Esophagus muscularis mucosa (tissue), 4 donors: Measurements from ENCODE around the gene FREM3. TPM values are rescaled to one million over a fixed set of nuclear protein-coding genes. Genes with fewer than 3 reads are reported as not detected.

ENCODE experiments used
- DNase-seq: peaks from one replicate; pipeline ENCODE4 v3.0.0-alpha.2; 2017; ENCODE audit errors: extremely low spot score
- H3K27ac ChIP-seq, 4 donors: fragments of 200-600 bp; sonication (generic); replicated peaks in 1 of 4; 1 replicate in 3 of 4; 2 replicates in 1 of 4; pipeline ENCODE4 v1.5.1; 2016 to 2019; ENCODE audit warnings: mild to moderate bottlenecking in 1 of 4
- H3K27me3 ChIP-seq, 4 donors: fragments of 200-600 bp; sonication (generic); one replicate each; pipeline versions ENCODE4 v1.5.1 to v1.6.0; 2016 to 2019
- H3K36me3 ChIP-seq, 4 donors: fragments of 200-600 bp; sonication (generic); one replicate each; pipeline ENCODE4 v1.5.1; 2016 to 2019
- H3K4me1 ChIP-seq, 4 donors: fragments of 200-600 bp; sonication (generic); one replicate each; pipeline ENCODE4 v1.5.1; 2016 to 2019
- H3K4me3 ChIP-seq, 4 donors: fragments of 200-600 bp; sonication (generic); 1 replicate in 2 of 4; 2 replicates in 2 of 4; pipeline ENCODE4 v1.5.1; 2016 to 2019; ENCODE audit warnings: mild to moderate bottlenecking in 4 of 4, moderate library complexity in 1 of 4
- H3K9me3 ChIP-seq, 4 donors: fragments of 200-600 bp; sonication (generic); 1 replicate in 3 of 4; 2 replicates in 1 of 4; pipeline ENCODE4 v1.5.1; 2016 to 2019
- EP300 ChIP-seq: sonication (generic); formaldehyde crosslinking; IDR thresholded peaks from one replicate; pipeline ENCODE4 v1.6.1; 2017; ENCODE audit warnings: antibody characterized with exemption
- POLR2A ChIP-seq: fragments of 450-650 bp; IDR thresholded peaks from one replicate; pipeline ENCODE4 v1.6.1; 2017; ENCODE audit warnings: antibody characterized with exemption, moderate library complexity, mild to moderate bottlenecking, low read depth
- POLR2AphosphoS5 ChIP-seq, 2 donors: sonication (generic); formaldehyde crosslinking; IDR thresholded peaks; one replicate each; pipeline ENCODE4 v1.6.1; 2017; ENCODE audit warnings: antibody characterized with exemption in 2 of 2
- WGBS: methylation state at CpG from one replicate; pipeline ENCODE4 v1.1.5; 2018; 5-methylcytosine and 5-hydroxymethylcytosine counted together
- intact Hi-C: fragments of 100-400 bp; cut with DNase I; formaldehyde crosslinking; loops from one replicate; pipeline ENCODE4 v1.15.1; 2023
- total RNA-seq, 4 donors: library from RNA; depleted of rRNA; stranded (reverse); fragments of >200 nt; gene quantifications; one replicate each; pipeline versions ENCODE4 v1.1.0 to v1.2.1, GENCODE V29; 2016
- TF ChIP-seq, protein P1 (sequence below), 3 experiments: fragments of 200-600 bp in 2 of 3; fragments of 450-650 bp in 1 of 3; sonication (generic) in 2 of 3; IDR thresholded peaks; one replicate each; pipeline ENCODE4 v1.5.1; 2017 to 2019; ENCODE audit warnings: antibody characterized with exemption in 3 of 3, mild to moderate bottlenecking in 2 of 3, moderate library complexity in 1 of 3

The FREM3 gene
- total RNA-seq, 4 donors from 2014 or later, result not detected

DNA sequence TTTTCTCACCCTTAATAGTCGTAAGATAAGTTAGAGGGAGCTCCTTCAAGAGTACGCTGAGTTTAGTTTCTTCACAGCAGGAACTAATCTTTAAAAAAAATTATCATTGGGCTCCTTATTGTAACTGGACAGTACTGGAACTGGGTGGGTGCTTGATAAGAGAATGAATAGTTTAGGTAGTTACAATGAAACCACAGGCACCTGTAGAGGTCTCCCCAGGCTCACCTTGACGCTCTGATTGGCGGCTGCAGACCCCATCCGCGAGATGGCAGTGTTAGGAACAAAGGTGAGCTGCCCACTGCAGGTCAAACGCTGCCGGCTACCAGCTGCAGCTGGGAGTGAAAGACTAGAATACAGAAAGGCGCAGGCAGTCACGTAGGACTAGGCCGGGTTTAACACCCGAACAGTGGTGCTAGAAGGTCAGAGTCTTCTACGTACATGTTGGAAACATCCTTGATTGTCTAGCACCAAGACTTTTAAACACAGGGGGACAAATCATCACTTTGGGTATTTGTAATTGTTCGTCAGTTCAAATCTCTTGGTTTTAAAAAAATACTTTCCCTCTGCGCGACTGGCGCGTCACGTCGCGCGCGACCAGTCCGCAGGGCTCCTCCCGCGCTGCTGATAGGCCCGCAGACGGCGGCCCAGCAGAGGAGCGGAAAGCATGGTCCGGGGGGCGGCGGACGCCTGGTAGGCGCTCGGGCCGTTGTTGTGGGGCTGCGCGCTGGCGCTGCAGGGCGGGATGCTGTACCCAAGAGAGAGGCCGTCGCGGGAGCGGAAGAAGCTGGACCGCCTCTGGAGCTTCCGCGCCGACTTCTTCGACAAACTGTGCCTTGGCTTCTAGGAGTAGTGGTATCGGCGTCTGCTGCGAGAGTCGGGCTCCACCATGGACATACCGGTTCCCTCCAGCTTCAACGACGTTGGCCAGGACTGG, 141.4 kb downstream of the FREM3 start:
- peaks cover 0 to 17% (median 4%) of the 10 kb centered on the region in 4 donors for H3K36me3 ChIP-seq
- H3K9me3 ChIP-seq, result no peaks in the 10 kb centered on the region
- WGBS, result 4% methylated on average over 26 of the region's 57 CpGs
- DNase-seq, result no peak
- H3K4me3 ChIP-seq, result peak overlapping the region; percentile 60 to 70 (median 67)
- intact Hi-C loops, result no loop called here
- no peaks in the 10 kb centered on the region for H3K27me3 ChIP-seq
- peaks cover 8 to 18% (median 12%) of the 10 kb centered on the region in 4 donors for H3K4me1 ChIP-seq
- TF ChIP-seq POLR2AphosphoS5 (IDR thresholded peaks at IDR 0.05) (peak in 1 of 2 donors; percentile 48), POLR2A (no peak)
- TF ChIP-seq, protein P1, sequence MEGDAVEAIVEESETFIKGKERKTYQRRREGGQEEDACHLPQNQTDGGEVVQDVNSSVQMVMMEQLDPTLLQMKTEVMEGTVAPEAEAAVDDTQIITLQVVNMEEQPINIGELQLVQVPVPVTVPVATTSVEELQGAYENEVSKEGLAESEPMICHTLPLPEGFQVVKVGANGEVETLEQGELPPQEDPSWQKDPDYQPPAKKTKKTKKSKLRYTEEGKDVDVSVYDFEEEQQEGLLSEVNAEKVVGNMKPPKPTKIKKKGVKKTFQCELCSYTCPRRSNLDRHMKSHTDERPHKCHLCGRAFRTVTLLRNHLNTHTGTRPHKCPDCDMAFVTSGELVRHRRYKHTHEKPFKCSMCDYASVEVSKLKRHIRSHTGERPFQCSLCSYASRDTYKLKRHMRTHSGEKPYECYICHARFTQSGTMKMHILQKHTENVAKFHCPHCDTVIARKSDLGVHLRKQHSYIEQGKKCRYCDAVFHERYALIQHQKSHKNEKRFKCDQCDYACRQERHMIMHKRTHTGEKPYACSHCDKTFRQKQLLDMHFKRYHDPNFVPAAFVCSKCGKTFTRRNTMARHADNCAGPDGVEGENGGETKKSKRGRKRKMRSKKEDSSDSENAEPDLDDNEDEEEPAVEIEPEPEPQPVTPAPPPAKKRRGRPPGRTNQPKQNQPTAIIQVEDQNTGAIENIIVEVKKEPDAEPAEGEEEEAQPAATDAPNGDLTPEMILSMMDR (IDR thresholded peaks at IDR 0.05), result peak; percentile 47 to 58 (median 55)
- peak overlapping the region; percentile 61 to 82 (median 75) for H3K27ac ChIP-seq

DNA sequence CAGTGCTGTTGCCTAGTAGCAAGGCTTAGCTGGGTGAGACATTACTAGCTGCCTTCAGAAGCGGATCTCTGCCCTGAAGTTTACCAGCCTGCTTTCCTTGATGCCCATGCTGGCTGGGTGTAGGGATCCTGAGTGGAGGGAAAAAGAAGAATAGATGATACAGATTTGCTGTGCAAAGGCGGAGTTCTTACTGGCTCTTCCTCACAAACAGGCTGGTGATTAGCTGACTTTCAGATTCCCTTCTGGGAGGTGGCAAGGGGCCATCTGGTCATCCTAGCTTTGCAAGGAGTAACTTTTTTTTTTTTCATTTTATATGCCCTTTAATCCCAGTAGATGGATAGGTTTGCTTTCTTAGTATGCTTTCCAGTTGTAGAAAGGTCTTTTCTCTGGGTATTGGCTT, 142.2 kb downstream of the FREM3 start:
- WGBS, result 79% methylated on average over 2 of the region's 2 CpGs
- Histone ChIP-seq H3K36me3 (peaks cover 0 to 25% (median 4%) of the 10 kb centered on the region in 4 donors), H3K27ac (peak overlapping the region in 3 of 4 donors; percentile 61 to 82 (median 78)), H3K9me3 (no peaks in the 10 kb centered on the region), H3K4me1 (peaks cover 8 to 18% (median 12%) of the 10 kb centered on the region in 4 donors), H3K4me3 (peak overlapping the region in 1 of 4 donors; percentile 70), H3K27me3 (no peaks in the 10 kb centered on the region)
- TF ChIP-seq POLR2A, result no peak
- no peak for DNase-seq
- intact Hi-C loops, result no loop called here

GRCh38 chr4:143555676-143556075, 144.8 kb downstream of the FREM3 start:
- Histone ChIP-seq H3K4me3 (no peak overlapping the region), H3K4me1 (peaks cover 8 to 18% (median 13%) of the 10 kb centered on the region in 4 donors), H3K27me3 (no peaks in the 10 kb centered on the region), H3K9me3 (no peaks in the 10 kb centered on the region), H3K36me3 (peaks cover 0 to 48% (median 11%) of the 10 kb centered on the region in 4 donors), H3K27ac (no peak overlapping the region)
- no peak for TF ChIP-seq POLR2AphosphoS5 (IDR thresholded peaks at IDR 0.05)
- TF ChIP-seq, protein P1 (IDR thresholded peaks at IDR 0.05), result no peak
- TF ChIP-seq POLR2A, result no peak
- no peak for TF ChIP-seq EP300
- WGBS, result 92% methylated on average over 5 of the region's 5 CpGs
- DNase-seq, result no peak
- intact Hi-C loops, result no loop called here

- WGBS, result 65% methylated on average over 4 of the region's 4 CpGs
- H3K9me3 ChIP-seq, result no peaks in the 10 kb centered on the region
- H3K27ac ChIP-seq, result no peak overlapping the region
- intact Hi-C loops, result no loop called here
- DNase-seq, result no peak
- H3K4me3 ChIP-seq, result no peak overlapping the region
- peaks cover 0 to 55% (median 14%) of the 10 kb centered on the region in 4 donors for H3K36me3 ChIP-seq
- H3K4me1 ChIP-seq, result peaks cover 7 to 17% (median 15%) of the 10 kb centered on the region in 4 donors
- H3K27me3 ChIP-seq, result no peaks in the 10 kb centered on the region
- TF ChIP-seq EP300, result no peak
- no peak for TF ChIP-seq POLR2AphosphoS5 (IDR thresholded peaks at IDR 0.05)
Measured at GRCh38 chr4:143554728-143555597, 145.5 kb downstream of the FREM3 start.

DNA sequence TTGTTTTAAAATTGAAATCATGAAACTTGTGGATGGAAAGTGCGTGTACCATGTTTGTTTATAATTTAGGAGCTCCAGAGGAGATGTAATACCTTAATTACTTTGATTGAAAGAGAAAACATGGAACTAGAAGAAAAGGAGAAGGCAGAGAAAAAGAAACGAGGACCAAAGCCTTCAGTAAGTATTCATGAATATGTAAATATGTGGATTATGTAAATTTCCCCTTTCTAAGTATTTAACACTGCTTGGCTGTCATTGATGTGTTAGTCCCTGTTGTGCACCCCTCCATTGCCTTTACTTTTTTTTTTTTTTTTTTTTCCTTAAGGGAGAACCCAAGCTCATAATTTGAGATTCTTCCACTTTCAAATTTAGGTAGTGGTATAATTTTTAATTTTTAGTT, 150.5 kb downstream of the FREM3 start:
- intact Hi-C loops, result no loop called here
- 86% methylated on average over 2 of the region's 2 CpGs for WGBS
- Histone ChIP-seq H3K4me3 (no peak overlapping the region), H3K27me3 (no peaks in the 10 kb centered on the region), H3K27ac (no peak overlapping the region), H3K36me3 (peaks cover 22 to 94% (median 53%) of the 10 kb centered on the region in 4 donors), H3K9me3 (no peaks in the 10 kb centered on the region), H3K4me1 (peaks cover 0 to 10% (median 2%) of the 10 kb centered on the region in 4 donors)
- TF ChIP-seq POLR2AphosphoS5 (IDR thresholded peaks at IDR 0.05), result no peak
- DNase-seq, result no peak

GRCh38 chr4:143539670-143540023, 160.8 kb downstream of the FREM3 start:
- intact Hi-C loops, result loop anchor here (10.0 kb wide), 1 partner anchor 1575 kb away; no protein-coding TSS in a partner anchor
- no peak for DNase-seq
- H3K4me3 ChIP-seq, result no peak overlapping the region
- H3K36me3 ChIP-seq, result peaks cover 54 to 100% (median 87%) of the 10 kb centered on the region in 4 donors
- no peaks in the 10 kb centered on the region for H3K27me3 ChIP-seq
- WGBS, result 92% methylated on average over 3 of the region's 3 CpGs
- H3K4me1 ChIP-seq, result no peaks in the 10 kb centered on the region
- H3K27ac ChIP-seq, result no peak overlapping the region
- no peaks in the 10 kb centered on the region for H3K9me3 ChIP-seq
- no peak for TF ChIP-seq EP300
- TF ChIP-seq, protein P1 (IDR thresholded peaks at IDR 0.05), result no peak
- TF ChIP-seq POLR2A, result no peak
- no peak for TF ChIP-seq POLR2AphosphoS5 (IDR thresholded peaks at IDR 0.05)
